Brain microvascular endothelial cell (primary cell): Measurements from ENCODE around the gene TAF15.

Experiments used
- DNase-seq: peaks from one replicate; pipeline ENCODE4 v3.0.0-alpha.2; 2020
- H3K27ac ChIP-seq: fragments of 250-450 bp; sonication (Bioruptor Pico); 2 replicates; pipeline ENCODE4 v1.5.1; 2020; ENCODE audit warnings: mild to moderate bottlenecking, moderate library complexity
- H3K27me3 ChIP-seq: fragments of 250-450 bp; sonication (Bioruptor Pico); replicated peaks from 2 replicates; pipeline ENCODE4 v1.5.1; 2020; ENCODE audit warnings: mild to moderate bottlenecking
- H3K36me3 ChIP-seq: fragments of 250-450 bp; sonication (Bioruptor Pico); replicated peaks from 2 replicates; pipeline ENCODE4 v1.5.1; 2020; ENCODE audit warnings: mild to moderate bottlenecking
- H3K4me3 ChIP-seq: 2 replicates; pipeline ENCODE4 v1.5.1; 2011; ENCODE audit warnings: low read depth, mild to moderate bottlenecking, control low read depth, low read length, moderate library complexity
- in situ Hi-C: cut with HindIII; loops from 2 replicates; pipeline ENCODE4 v1.10.0; 2017; ENCODE audit warnings: low sequenced_read_pairs, low pct_ligation_motif_present
- TF ChIP-seq, protein P1 (sequence below): IDR thresholded peaks from 2 replicates; pipeline ENCODE4 v1.5.1; 2011; ENCODE audit warnings: low read depth, mild to moderate bottlenecking, moderate library complexity, low read length, control low read depth, inconsistent platforms; ENCODE audit errors: missing control alignments

TAF15 gene

GRCh38 chr17:35808962-35809854, at the start of gene TAF15:
TSS of gene TAF15 (plus strand) at chr17:35809484. CDS start at chr17:35809570, 86 bp downstream.
- TF ChIP-seq, protein P1, sequence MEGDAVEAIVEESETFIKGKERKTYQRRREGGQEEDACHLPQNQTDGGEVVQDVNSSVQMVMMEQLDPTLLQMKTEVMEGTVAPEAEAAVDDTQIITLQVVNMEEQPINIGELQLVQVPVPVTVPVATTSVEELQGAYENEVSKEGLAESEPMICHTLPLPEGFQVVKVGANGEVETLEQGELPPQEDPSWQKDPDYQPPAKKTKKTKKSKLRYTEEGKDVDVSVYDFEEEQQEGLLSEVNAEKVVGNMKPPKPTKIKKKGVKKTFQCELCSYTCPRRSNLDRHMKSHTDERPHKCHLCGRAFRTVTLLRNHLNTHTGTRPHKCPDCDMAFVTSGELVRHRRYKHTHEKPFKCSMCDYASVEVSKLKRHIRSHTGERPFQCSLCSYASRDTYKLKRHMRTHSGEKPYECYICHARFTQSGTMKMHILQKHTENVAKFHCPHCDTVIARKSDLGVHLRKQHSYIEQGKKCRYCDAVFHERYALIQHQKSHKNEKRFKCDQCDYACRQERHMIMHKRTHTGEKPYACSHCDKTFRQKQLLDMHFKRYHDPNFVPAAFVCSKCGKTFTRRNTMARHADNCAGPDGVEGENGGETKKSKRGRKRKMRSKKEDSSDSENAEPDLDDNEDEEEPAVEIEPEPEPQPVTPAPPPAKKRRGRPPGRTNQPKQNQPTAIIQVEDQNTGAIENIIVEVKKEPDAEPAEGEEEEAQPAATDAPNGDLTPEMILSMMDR = peak; percentile 90
- Histone ChIP-seq H3K27me3 (no peaks in the 10 kb centered on the region), H3K4me3 (peak within 1 kb of the TSS; percentile 91), H3K27ac (peak within 1 kb of the TSS; percentile 95), H3K36me3 (no peaks in the 10 kb centered on the region)
- peak; percentile 99 for DNase-seq
- in situ Hi-C loops = no loop called here

DNA sequence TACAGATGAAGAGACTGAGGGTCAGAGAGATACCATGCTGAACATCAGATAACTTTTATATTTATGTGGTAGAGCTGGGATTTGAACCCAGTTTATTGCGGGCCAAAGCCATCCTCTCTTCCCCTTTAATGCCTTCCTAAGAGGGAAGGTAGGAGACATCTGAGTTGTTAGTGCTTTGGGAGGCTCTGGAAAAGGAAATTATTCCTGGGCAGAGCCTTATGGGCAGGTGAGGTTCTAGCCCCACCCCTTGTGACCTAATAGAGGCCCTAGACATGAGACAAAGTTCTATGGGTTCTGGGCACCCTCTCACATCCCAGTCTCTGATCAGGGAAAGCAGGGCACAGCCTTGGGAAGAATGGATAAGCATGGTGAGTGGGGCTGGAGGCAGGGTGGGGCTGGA, 48.7 kb upstream of the TAF15 start, which contains the start of gene C17orf50:
C17orf50 (plus strand) TSS at position 301 of the 400 bp plus-strand sequence; CDS start at position 356, 55 bp downstream.
- Histone ChIP-seq H3K27ac (no peak within 1 kb of the TSS), H3K4me3 (no peak within 1 kb of the TSS), H3K27me3 (no peaks in the 10 kb centered on the region), H3K36me3 (no peaks in the 10 kb centered on the region)
- in situ Hi-C loops = no loop called here
- no peak for DNase-seq
- TF ChIP-seq, protein P1 = no peak

DNA sequence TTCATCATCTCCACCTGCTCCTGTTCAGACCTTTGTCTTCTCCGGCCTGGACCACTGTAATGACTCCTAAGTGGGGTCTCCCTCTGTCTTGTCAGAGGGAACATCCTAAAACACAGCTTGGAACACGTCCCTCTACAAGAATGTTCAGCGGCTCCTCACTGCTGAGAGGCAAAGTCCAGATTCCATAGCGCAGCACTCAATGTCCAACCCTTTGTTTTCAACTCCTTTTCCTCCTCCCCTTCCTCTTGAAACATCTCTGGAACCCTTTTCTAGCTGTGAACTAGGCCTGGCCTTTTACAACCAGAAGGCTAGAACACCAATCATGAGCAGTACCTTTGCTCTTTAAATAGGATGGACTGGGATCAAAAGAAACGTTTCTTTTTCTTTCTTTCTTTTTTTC, 47.7 kb upstream of the TAF15 start:
- DNase-seq = no peak
- Histone ChIP-seq H3K4me3 (no peak overlapping the region), H3K36me3 (no peaks in the 10 kb centered on the region), H3K27me3 (no peaks in the 10 kb centered on the region), H3K27ac (no peak overlapping the region)
- in situ Hi-C loops = no loop called here
- TF ChIP-seq, protein P1 = no peak

GRCh38 chr17:35763767-35764122, 45.5 kb upstream of the TAF15 start:
- Histone ChIP-seq H3K4me3 (peak overlapping the region; percentile 22), H3K27ac (no peak overlapping the region), H3K27me3 (no peaks in the 10 kb centered on the region), H3K36me3 (no peaks in the 10 kb centered on the region)
- no peak for DNase-seq
- TF ChIP-seq, protein P1 = no peak
- in situ Hi-C loops = no loop called here

DNA sequence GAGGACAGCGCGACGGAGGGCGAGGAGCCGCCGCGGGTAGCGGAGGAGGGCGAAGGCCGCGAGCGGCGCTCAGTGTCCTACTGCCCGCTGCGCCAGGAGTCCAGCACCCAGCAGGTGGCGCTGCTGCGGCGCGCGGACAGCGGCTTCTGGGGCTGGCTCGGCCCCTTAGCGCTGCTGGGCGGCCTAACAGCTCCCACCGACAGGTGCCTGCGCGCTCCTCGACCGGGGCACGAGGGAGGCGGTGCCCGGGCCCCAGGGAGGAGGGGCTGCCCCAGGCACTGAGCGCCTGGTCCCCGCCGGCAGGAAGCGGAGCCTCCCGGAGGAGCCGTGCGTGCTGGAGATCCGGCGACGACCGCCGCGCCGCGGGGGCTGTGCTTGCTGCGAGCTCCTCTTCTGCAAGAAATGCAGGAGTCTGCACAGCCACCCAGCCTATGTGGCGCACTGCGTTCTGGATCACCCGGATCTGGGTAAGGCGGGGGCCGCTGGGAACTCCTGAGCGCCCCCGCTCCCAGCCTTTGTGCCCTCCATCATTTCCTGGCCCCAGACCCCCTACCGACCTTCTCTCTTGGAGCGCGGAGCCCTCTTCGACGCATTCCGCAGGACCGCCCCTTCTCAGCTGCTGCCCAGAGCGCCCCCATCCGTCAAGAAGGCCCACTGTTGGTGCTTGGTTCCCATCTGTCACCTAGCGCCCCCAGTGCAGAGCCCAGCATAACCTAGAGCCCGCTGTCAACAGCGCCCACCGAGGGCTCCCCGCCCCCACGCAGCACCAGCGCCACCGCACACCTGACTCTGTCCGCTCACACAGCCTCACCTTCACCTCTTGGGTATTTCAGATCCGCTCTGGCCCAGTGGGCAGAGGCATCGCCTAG, 44.9 kb upstream of the TAF15 start:
- TF ChIP-seq, protein P1 = peak; percentile 77
- peak overlapping the region; percentile 42 for H3K4me3 ChIP-seq
- H3K27ac ChIP-seq = no peak overlapping the region

More for the DNA sequence above, 44.9 kb upstream of the TAF15 start:
- DNase-seq = peak; percentile 58
- Histone ChIP-seq H3K27me3 (no peaks in the 10 kb centered on the region), H3K36me3 (no peaks in the 10 kb centered on the region)
- in situ Hi-C loops = no loop called here
